Fibroblast of lung (primary cell): ENCODE measurements around the gene DNAJA2.

Experiments used
- CTCF ChIP-seq, 2 donors: IDR thresholded peaks in 1 of 2; conservative IDR thresholded peaks in 1 of 2; 1 replicate in 1 of 2; 2 replicates in 1 of 2; pipeline ENCODE4 v1.5.1; 2011 to 2012; ENCODE audit warnings: low read length in 2 of 2, control low read depth in 1 of 2, inconsistent platforms in 1 of 2, low read depth in 1 of 2, mild to moderate bottlenecking in 1 of 2
- EZH2 ChIP-seq: IDR thresholded peaks from 2 replicates; pipeline ENCODE4 v1.5.1; 2012; ENCODE audit warnings: low read length, control low read depth, mild to moderate bottlenecking; ENCODE audit errors: missing control alignments

GRCh38 chr16:46911038-46911437 lies 62.4 kb downstream of the DNAJA2 start:
- no peak for TF ChIP-seq CTCF (conservative IDR thresholded peaks at IDR 0.05 in 1 of 2, IDR thresholded peaks at IDR 0.05 in 1 of 2; ENCODE audit: low read depth in 1 of 2, low read length in 2 of 2)
- TF ChIP-seq EZH2, result no peak
